ENCODE data around the gene MPV17. TPM values are rescaled to one million over a fixed set of nuclear protein-coding genes. Genes with fewer than 3 reads are reported as not detected.
"Not testable (repeated sequence)": the region's sequence is repeated elsewhere in the genome, so short reads cannot be mapped to it uniquely, and the experiment has no call there.

The MPV17 gene
- polyA plus RNA-seq, 1 donor from 2014 or later: 79.6 TPM

- Histone ChIP-seq H3K9me3 (ENCODE audit: low read length) (no peaks in the 10 kb centered on the region), H3F3A (ENCODE audit: insufficient read depth, low read length, poor library complexity, severe bottlenecking) (no peaks in the 10 kb centered on the region), H4K20me1 (ENCODE audit: insufficient read depth) (no peaks in the 10 kb centered on the region), H3K79me2 (replicated peaks; ENCODE audit: insufficient read depth, low read length) (peaks cover 46% of the 10 kb centered on the region), H3K27me3 (ENCODE audit: insufficient read depth, low read depth, low read length) (no peaks in the 10 kb centered on the region), H3K4me3 (ENCODE audit: low read length) (no peak overlapping the region), H3K36me3 (ENCODE audit: insufficient read depth, low read length) (no peaks in the 10 kb centered on the region), H2AFZ (ENCODE audit: low read depth, low read length) (no peak overlapping the region), H3K27ac (ENCODE audit: low read length) (no peak overlapping the region), H3K9ac (ENCODE audit: low read length) (no peak overlapping the region), H3K4me2 (ENCODE audit: low read length) (no peak overlapping the region), H3K9me2 (ENCODE audit: insufficient read depth, low read length) (no peaks in the 10 kb centered on the region)
- TF ChIP-seq EP300 (conservative IDR thresholded peaks at IDR 0.05; ENCODE audit: poor library complexity, severe bottlenecking) (no peak), SMC3 (conservative IDR thresholded peaks at IDR 0.05; ENCODE audit: poor library complexity) (no peak), EZH2 (IDR thresholded peaks at IDR 0.05; ENCODE audit: borderline replicate concordance, insufficient read depth, low read length, poor library complexity, severe bottlenecking) (no peak), MXI1 (conservative IDR thresholded peaks at IDR 0.05; ENCODE audit: poor library complexity, severe bottlenecking) (no peak), TAF1 (IDR thresholded peaks at IDR 0.05; ENCODE audit: low read depth) (no peak), CTCF (IDR thresholded peaks at IDR 0.05; ENCODE audit: poor library complexity, severe bottlenecking) (no peak), POLR2AphosphoS5 (IDR thresholded peaks at IDR 0.05) (no peak), RAD21 (conservative IDR thresholded peaks at IDR 0.05) (no peak), REST (IDR thresholded peaks at IDR 0.05; ENCODE audit: borderline replicate concordance) (no peak)
These were observed 31.1 kb upstream of the MPV17 start for GRCh38 chr2:27353762-27354596.

- not testable (repeated sequence) for H3K9me3 ChIP-seq (ENCODE audit: low read length); H3K4me2 ChIP-seq (ENCODE audit: low read length)
These were observed 30.5 kb upstream of the MPV17 start for GRCh38 chr2:27353386-27353761.

More at GRCh38 chr2:27353386-27353761, 30.5 kb upstream of the MPV17 start:
- not testable (repeated sequence) for H3K4me3 ChIP-seq (ENCODE audit: low read length); H3F3A ChIP-seq (ENCODE audit: insufficient read depth, low read length, poor library complexity, severe bottlenecking); H3K27ac ChIP-seq (ENCODE audit: low read length); H3K36me3 ChIP-seq (ENCODE audit: insufficient read depth, low read length); H3K9me2 ChIP-seq (ENCODE audit: insufficient read depth, low read length); H3K27me3 ChIP-seq (ENCODE audit: insufficient read depth, low read depth, low read length); H3K9ac ChIP-seq (ENCODE audit: low read length); H4K20me1 ChIP-seq (ENCODE audit: insufficient read depth); H2AFZ ChIP-seq (ENCODE audit: low read depth, low read length)
- H3K79me2 ChIP-seq (replicated peaks; ENCODE audit: insufficient read depth, low read length): peaks cover 46% of the 10 kb centered on the region
